Nephron (organoid): ENCODE data around the gene CMTM8.

Experiments
- H3K27ac Mint-ChIP-seq, 3 experiments: 2 replicates each; pipeline ENCODE4 v1.8.0; 2020; ENCODE audit warnings: mixed read lengths in 3 of 3, mild to moderate bottlenecking in 2 of 3, moderate library complexity in 1 of 3
- H3K27me3 Mint-ChIP-seq: 2 replicates; pipeline ENCODE4 v1.8.0; 2021; ENCODE audit warnings: low read depth, mild to moderate bottlenecking, moderate library complexity, mixed read lengths
- H3K36me3 Mint-ChIP-seq: 2 replicates; pipeline ENCODE4 v1.8.0; 2020; ENCODE audit warnings: low read depth, mixed read lengths
- H3K4me1 Mint-ChIP-seq: 2 replicates; pipeline ENCODE4 v1.8.0; 2020; ENCODE audit warnings: mixed read lengths
- H3K4me3 Mint-ChIP-seq, 3 experiments: 2 replicates each; pipeline ENCODE4 v1.8.0; 2020; ENCODE audit warnings: mild to moderate bottlenecking in 3 of 3, mixed read lengths in 3 of 3, moderate library complexity in 2 of 3
- H3K9me3 Mint-ChIP-seq: 2 replicates; pipeline ENCODE4 v1.8.0; 2020; ENCODE audit warnings: mixed read lengths
- CTCF ChIP-seq, 3 experiments: fragments of 200-600 bp; sonication (generic); IDR thresholded peaks; one replicate each; pipeline ENCODE4 v1.5.0; 2021; ENCODE audit warnings: antibody characterized with exemption in 3 of 3; ENCODE audit not compliant: unreplicated experiment in 3 of 3

Gene CMTM8

GRCh38 chr3:32208447-32208846 is 30.0 kb upstream of the CMTM8 start:
- no peaks in the 10 kb centered on the region for H3K36me3 Mint-ChIP-seq
- no peak for TF ChIP-seq CTCF (IDR thresholded peaks at IDR 0.05; ENCODE audit: unreplicated experiment in 3 of 3)
- H3K27ac Mint-ChIP-seq, result no peak overlapping the region
- H3K4me1 Mint-ChIP-seq, result no peaks in the 10 kb centered on the region
- H3K27me3 Mint-ChIP-seq, result peaks cover 6% of the 10 kb centered on the region
- no peak overlapping the region for H3K4me3 Mint-ChIP-seq
- H3K9me3 Mint-ChIP-seq, result no peaks in the 10 kb centered on the region

- H3K27ac Mint-ChIP-seq, result no peak overlapping the region
- H3K4me3 Mint-ChIP-seq, result no peak overlapping the region
- peaks cover 9% of the 10 kb centered on the region for H3K27me3 Mint-ChIP-seq
- H3K4me1 Mint-ChIP-seq, result no peaks in the 10 kb centered on the region
- H3K9me3 Mint-ChIP-seq, result peaks cover 2% of the 10 kb centered on the region
- H3K36me3 Mint-ChIP-seq, result no peaks in the 10 kb centered on the region
- no peak for TF ChIP-seq CTCF (IDR thresholded peaks at IDR 0.05; ENCODE audit: unreplicated experiment in 3 of 3)
Observed at GRCh38 chr3:32215185-32215584, 23.3 kb upstream of the CMTM8 start.

- Mint-ChIP-seq H3K27me3 (peaks cover 9% of the 10 kb centered on the region), H3K36me3 (no peaks in the 10 kb centered on the region), H3K9me3 (peaks cover 6% of the 10 kb centered on the region), H3K27ac (no peak overlapping the region), H3K4me1 (no peaks in the 10 kb centered on the region), H3K4me3 (no peak overlapping the region)
- TF ChIP-seq CTCF (IDR thresholded peaks at IDR 0.05; ENCODE audit: unreplicated experiment in 3 of 3), result no peak
Observed at GRCh38 chr3:32216172-32216783, 22.2 kb upstream of the CMTM8 start.

GRCh38 chr3:32217339-32217738 is 21.1 kb upstream of the CMTM8 start:
- no peak overlapping the region for H3K4me3 Mint-ChIP-seq
- no peak overlapping the region for H3K27ac Mint-ChIP-seq
- H3K9me3 Mint-ChIP-seq, result peaks cover 9% of the 10 kb centered on the region
- peaks cover 9% of the 10 kb centered on the region for H3K27me3 Mint-ChIP-seq
- no peaks in the 10 kb centered on the region for H3K36me3 Mint-ChIP-seq
- H3K4me1 Mint-ChIP-seq, result no peaks in the 10 kb centered on the region
- no peak for TF ChIP-seq CTCF (IDR thresholded peaks at IDR 0.05; ENCODE audit: unreplicated experiment in 3 of 3)

GRCh38 chr3:32219537-32219936 is 18.9 kb upstream of the CMTM8 start:
- Mint-ChIP-seq H3K27ac (no peak overlapping the region), H3K36me3 (no peaks in the 10 kb centered on the region), H3K27me3 (peaks cover 13% of the 10 kb centered on the region), H3K4me3 (no peak overlapping the region), H3K4me1 (no peaks in the 10 kb centered on the region), H3K9me3 (peaks cover 9% of the 10 kb centered on the region)
- no peak for TF ChIP-seq CTCF (IDR thresholded peaks at IDR 0.05; ENCODE audit: unreplicated experiment in 3 of 3)

- H3K36me3 Mint-ChIP-seq, result no peaks in the 10 kb centered on the region
- H3K4me3 Mint-ChIP-seq, result no peak overlapping the region
- H3K4me1 Mint-ChIP-seq, result no peaks in the 10 kb centered on the region
- no peak overlapping the region for H3K27ac Mint-ChIP-seq
- H3K9me3 Mint-ChIP-seq, result peaks cover 9% of the 10 kb centered on the region
- peaks cover 13% of the 10 kb centered on the region for H3K27me3 Mint-ChIP-seq
- TF ChIP-seq CTCF (IDR thresholded peaks at IDR 0.05; ENCODE audit: unreplicated experiment in 3 of 3), result no peak
Observed at GRCh38 chr3:32220006-32220405, 18.5 kb upstream of the CMTM8 start.
